Measurements from ENCODE around the gene SNX24.
"Not testable (repeated sequence)": the region's sequence is repeated elsewhere in the genome, so short reads cannot be mapped to it uniquely, and the experiment has no call there.

SNX24 gene

DNA sequence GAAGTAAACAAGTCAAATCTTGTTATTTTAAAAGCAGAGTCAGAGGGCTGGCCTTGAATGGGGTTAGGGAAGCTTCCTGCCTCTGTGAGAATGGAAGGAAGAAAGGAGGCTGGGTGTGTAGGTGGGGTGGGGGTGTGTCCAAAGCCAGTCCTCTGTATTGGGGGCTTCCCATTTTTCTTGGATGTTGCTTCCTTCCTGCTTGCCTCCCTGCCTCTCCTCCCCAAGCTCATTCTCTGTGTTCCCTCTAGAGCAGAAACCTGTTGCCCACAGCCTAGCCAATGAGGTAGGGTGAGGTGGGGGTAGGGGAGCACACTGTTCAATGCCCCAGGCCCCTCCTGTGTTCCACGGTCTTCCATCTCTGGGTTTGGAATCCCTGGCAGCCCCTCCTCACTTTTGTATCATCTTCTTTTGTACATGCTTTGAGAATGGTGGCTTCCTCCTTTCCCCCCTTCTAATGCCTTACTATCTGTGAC, 39.7 kb downstream of the SNX24 start:
- TF ChIP-seq POLR2A (IDR thresholded peaks at IDR 0.05; ENCODE audit: low read depth, low read length): no peak
- DNase-seq (ENCODE audit: insufficient read length, low spot score) (no peak), FAIRE-seq (no peak)

GRCh38 chr5:122885891-122886290, 40.5 kb downstream of the SNX24 start:
- DNase-seq (ENCODE audit: insufficient read length, low spot score): no peak
- no peak for TF ChIP-seq POLR2A (IDR thresholded peaks at IDR 0.05; ENCODE audit: low read depth, low read length)
- FAIRE-seq: no peak

DNA sequence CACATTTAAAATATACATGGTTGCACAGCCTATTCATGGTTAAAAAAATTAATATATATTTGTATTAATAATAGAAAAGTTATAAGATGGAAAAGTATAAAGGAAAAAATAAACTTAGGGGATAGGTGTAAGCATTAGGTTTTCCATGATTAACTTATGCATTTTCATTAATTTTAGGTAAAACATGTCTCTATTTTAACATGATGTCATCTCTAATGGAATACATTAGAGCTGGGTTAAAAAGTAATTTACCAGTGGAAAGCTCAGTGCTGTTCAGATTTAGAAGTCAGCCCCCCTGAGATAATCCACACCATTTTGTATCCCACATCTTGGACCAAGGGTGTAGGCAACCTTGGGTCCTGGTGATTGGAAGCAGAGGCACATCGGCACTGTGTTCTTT, 49.7 kb downstream of the SNX24 start:
- TF ChIP-seq POLR2A (IDR thresholded peaks at IDR 0.05; ENCODE audit: low read depth, low read length): no peak
- DNase-seq (ENCODE audit: insufficient read length, low spot score) (no peak), FAIRE-seq (no peak)

DNA sequence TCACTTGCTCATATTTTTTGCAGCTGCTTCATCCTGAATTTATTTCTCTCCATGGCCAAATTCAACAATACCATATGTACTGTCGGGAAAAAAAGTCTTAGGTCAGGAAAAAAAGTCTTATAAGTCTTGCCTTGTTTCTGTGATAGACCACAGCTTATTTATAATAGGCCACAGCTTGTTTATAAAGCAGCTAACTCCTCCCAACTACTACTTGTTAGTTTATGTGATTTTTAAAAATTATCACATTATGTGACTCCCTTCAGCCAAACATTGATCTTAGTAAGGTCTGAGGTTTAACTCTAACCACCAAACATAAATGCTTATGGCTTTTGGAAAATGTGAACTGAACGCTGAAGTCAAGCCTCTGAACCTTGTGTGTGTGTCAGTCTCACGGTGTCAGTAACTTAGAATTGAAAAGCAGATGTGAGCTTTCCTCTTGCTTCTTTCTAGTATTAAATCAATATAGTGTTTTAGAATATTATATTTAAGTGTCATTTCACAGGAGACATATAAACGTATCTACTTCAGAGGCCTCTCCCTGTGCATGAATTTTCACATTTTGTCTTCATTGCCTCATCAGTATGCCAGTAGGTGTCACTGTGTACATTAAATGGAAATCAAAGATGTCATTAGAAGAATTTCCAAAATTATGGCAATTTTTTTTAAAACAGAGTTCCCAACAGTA, 51.3 kb downstream of the SNX24 start:
- FAIRE-seq (no peak), DNase-seq (ENCODE audit: insufficient read length, low spot score) (no peak)

DNA sequence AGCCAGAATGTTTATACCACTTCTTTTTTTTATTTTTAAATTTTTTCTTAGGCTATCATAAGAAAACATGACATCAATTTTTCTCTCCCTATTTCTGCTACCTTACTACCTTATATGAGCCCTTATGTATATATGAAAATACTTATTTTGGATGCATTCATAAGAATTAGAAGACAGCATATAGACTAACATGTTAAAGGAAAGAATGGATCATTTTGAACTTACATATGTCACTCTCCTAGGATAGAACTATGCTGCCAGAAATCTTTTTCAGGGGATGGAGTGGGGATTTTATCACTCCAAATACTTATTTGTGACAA, 51.8 kb downstream of the SNX24 start:
- DNase-seq (ENCODE audit: insufficient read length, low spot score): no peak
- no peak for TF ChIP-seq POLR2A (IDR thresholded peaks at IDR 0.05; ENCODE audit: low read depth, low read length)
- no peak for FAIRE-seq

More for the DNA sequence above, 51.3 kb downstream of the SNX24 start:
- TF ChIP-seq POLR2A (IDR thresholded peaks at IDR 0.05; ENCODE audit: low read depth, low read length): no peak

DNA sequence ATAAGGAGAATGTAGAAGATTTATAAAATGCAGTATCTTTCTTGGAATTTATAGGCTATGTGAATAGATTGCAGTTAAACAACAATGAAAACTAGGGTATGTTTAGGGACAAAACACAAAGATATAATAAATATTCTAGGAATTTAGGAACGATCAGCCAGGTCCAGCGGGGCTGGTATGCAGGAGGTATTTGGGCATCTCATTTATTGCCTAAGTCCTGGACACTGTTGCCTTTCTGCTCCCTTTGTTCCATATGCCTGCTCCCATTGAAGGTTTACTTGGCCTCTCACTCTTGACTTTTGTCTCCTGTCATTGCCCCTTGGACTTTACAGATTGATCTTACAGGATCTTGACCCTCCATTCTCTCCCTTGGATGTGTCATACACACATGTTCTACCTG, 55.9 kb downstream of the SNX24 start:
- FAIRE-seq (no peak), DNase-seq (ENCODE audit: insufficient read length, low spot score) (no peak)
- TF ChIP-seq POLR2A (IDR thresholded peaks at IDR 0.05; ENCODE audit: low read depth, low read length): no peak

- DNase-seq (ENCODE audit: insufficient read length, low spot score): no peak
- FAIRE-seq: no peak
- no peak for TF ChIP-seq POLR2A (IDR thresholded peaks at IDR 0.05; ENCODE audit: low read depth, low read length)
Measured at GRCh38 chr5:122902263-122902662, 56.9 kb downstream of the SNX24 start.

DNA sequence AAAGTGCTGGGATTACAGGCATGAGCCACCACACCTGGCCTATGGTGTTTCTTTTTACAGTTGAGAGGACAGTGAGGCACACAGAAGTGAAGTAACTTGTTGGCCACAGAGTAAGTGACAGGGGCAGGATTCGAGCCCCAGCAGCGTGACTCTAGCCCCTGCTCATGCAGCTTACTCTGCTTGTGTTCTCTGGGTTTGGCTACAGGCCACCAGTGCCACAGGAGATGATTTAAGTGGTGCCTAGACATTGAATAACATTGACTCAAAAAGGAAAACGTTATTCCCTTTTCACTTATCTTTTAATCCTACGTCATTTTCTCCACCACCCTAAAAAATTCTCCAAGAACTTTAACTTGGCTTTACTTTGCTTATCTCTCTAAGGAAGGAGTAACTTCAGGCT, 61.4 kb downstream of the SNX24 start:
- peak; percentile 73 for FAIRE-seq
- DNase-seq (ENCODE audit: insufficient read length, low spot score): peak; percentile 27
- TF ChIP-seq POLR2A (IDR thresholded peaks at IDR 0.05; ENCODE audit: low read depth, low read length): no peak

DNA sequence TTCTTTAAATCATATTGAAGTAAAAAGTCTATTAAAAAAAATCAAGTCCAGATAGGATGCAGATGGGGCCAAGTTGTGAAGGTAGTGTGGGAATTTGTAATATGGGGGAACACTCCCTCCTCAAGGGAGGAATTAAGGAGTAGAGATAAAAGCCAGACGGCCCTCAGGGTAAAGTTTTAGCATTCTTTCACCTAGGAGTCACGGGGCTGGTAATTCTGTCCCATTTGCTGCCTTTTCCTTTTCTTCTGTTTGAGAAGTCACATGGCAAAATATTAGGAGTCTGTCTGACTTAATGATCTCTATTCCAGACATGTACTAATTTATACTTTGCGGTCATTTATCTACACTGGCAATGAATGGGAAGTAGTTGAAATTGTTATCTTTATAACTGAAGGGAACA, 61.9 kb downstream of the SNX24 start:
- TF ChIP-seq POLR2A (IDR thresholded peaks at IDR 0.05; ENCODE audit: low read depth, low read length): no peak
- DNase-seq (ENCODE audit: insufficient read length, low spot score) (peak; percentile 62), FAIRE-seq (peak; percentile 50)

- no peak for FAIRE-seq
Measured at GRCh38 chr5:122908108-122908507, 62.7 kb downstream of the SNX24 start.

GRCh38 chr5:122908662-122909061, 63.2 kb downstream of the SNX24 start:
- FAIRE-seq: no peak
- DNase-seq (ENCODE audit: insufficient read length, low spot score): no peak
- TF ChIP-seq POLR2A (IDR thresholded peaks at IDR 0.05; ENCODE audit: low read depth, low read length): no peak

More at GRCh38 chr5:122908108-122908507, 62.7 kb downstream of the SNX24 start:
- no peak for TF ChIP-seq POLR2A (IDR thresholded peaks at IDR 0.05; ENCODE audit: low read depth, low read length)
- no peak for DNase-seq (ENCODE audit: insufficient read length, low spot score)

GRCh38 chr5:122909470-122910100, 64.2 kb downstream of the SNX24 start:
- no peak for DNase-seq (ENCODE audit: insufficient read length, low spot score)
- TF ChIP-seq POLR2A (IDR thresholded peaks at IDR 0.05; ENCODE audit: low read depth, low read length): no peak
- no peak for FAIRE-seq

DNA sequence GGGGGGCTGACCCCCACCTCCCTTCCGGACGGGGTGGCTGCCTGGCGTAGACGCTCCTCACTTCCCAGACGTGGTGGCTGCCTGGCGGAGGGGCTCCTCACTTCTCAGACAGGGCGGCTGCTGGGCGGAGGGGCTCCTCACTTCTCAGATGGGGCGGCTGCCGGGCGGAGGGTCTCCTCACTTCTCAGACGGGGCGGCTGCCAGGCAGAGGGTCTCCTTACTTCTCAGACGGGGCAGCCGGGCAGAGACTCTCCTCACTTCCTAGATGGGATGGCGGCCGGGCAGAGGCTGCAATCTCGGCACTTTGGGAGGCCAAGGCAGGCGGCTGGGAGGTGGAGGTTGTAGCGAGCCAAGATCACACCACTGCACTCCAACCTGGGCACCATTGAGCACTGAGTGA, 68.0 kb downstream of the SNX24 start:
- FAIRE-seq; DNase-seq (ENCODE audit: insufficient read length, low spot score): not testable (repeated sequence)

GRCh38 chr5:122915717-122916461, 70.5 kb downstream of the SNX24 start:
- FAIRE-seq: no peak
- no peak for TF ChIP-seq POLR2A (IDR thresholded peaks at IDR 0.05; ENCODE audit: low read depth, low read length)
- DNase-seq (ENCODE audit: insufficient read length, low spot score): no peak

DNA sequence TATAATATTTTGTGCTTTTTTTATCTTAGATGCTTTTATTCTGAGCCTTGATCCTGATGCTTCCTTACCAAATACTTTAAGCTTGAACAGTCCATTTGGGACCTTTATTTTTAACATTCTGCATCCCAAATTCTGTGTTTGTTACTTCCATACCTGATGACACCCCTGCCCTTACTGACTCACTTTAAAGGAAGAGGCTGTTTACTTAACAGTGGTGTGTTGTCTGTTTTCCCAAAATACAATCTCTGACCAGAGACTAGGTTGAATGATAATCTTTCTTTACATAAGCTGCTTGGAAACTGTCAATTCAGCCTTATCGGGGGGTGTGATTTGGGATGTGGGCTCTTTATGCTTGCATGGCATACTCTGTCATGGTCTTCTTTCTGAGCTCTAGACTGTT, 71.1 kb downstream of the SNX24 start:
- FAIRE-seq (no peak), DNase-seq (ENCODE audit: insufficient read length, low spot score) (no peak)
- no peak for TF ChIP-seq POLR2A (IDR thresholded peaks at IDR 0.05; ENCODE audit: low read depth, low read length)
